Loucy (cell line): ENCODE data around the gene TAF1A.

Source experiments
- EZH2phosphoT487 ChIP-seq: fragments of 200-600 bp; IDR thresholded peaks from 2 replicates; pipeline ENCODE4 v1.6.1; 2018; ENCODE audit warnings: antibody characterized with exemption, mild to moderate bottlenecking, moderate library complexity, borderline replicate concordance
- TF ChIP-seq, protein P1 (sequence below): fragments of 200-600 bp; sonication (generic); conservative IDR thresholded peaks from 2 replicates; pipeline ENCODE4 v1.5.1; 2014; ENCODE audit warnings: mild to moderate bottlenecking, antibody characterized with exemption, low read length

- TF ChIP-seq, protein P1, sequence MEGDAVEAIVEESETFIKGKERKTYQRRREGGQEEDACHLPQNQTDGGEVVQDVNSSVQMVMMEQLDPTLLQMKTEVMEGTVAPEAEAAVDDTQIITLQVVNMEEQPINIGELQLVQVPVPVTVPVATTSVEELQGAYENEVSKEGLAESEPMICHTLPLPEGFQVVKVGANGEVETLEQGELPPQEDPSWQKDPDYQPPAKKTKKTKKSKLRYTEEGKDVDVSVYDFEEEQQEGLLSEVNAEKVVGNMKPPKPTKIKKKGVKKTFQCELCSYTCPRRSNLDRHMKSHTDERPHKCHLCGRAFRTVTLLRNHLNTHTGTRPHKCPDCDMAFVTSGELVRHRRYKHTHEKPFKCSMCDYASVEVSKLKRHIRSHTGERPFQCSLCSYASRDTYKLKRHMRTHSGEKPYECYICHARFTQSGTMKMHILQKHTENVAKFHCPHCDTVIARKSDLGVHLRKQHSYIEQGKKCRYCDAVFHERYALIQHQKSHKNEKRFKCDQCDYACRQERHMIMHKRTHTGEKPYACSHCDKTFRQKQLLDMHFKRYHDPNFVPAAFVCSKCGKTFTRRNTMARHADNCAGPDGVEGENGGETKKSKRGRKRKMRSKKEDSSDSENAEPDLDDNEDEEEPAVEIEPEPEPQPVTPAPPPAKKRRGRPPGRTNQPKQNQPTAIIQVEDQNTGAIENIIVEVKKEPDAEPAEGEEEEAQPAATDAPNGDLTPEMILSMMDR, result no peak
- no peak for TF ChIP-seq EZH2phosphoT487
Measured at GRCh38 chr1:222529916-222530315, 59.8 kb downstream of the TAF1A start.
